GM23248 (cell line): ENCODE data around the gene ATP10A.

Experiments
- EZH2 ChIP-seq: fragments of 200-600 bp; sonication (generic); IDR thresholded peaks from 2 replicates; pipeline ENCODE4 v1.6.1; 2018; ENCODE audit warnings: antibody characterized with exemption, mild to moderate bottlenecking; ENCODE audit not compliant: insufficient read depth, poor library complexity, severe bottlenecking
- EZH2phosphoT487 ChIP-seq: fragments of 200-600 bp; sonication (generic); IDR thresholded peaks from 2 replicates; pipeline ENCODE4 v1.6.1; 2018; ENCODE audit warnings: antibody characterized with exemption, moderate library complexity, mild to moderate bottlenecking, low read depth; ENCODE audit not compliant: insufficient read depth

GRCh38 chr15:25803541-25803940 lies 59.6 kb downstream of the ATP10A start:
- no peak for TF ChIP-seq EZH2
- TF ChIP-seq EZH2phosphoT487, result no peak
